DMS 273 (cell line): ENCODE measurements around the gene GTF2A2.
"Not testable (repeated sequence)": the region's sequence is repeated elsewhere in the genome, so short reads cannot be mapped to it uniquely, and the experiment has no call there.

Experiments
- DNase-seq: peaks from one replicate; lab custom pipeline; 2025; ENCODE audit not compliant: unreplicated experiment; lab: John Stamatoyannopoulos, UW

GTF2A2 gene

GRCh38 chr15:59656897-59657634, at the start of gene GTF2A2:
Gene GTF2A2, minus strand, starts transcription at chr15:59657515. Its CDS starts 5,238 bp downstream, at chr15:59652277.
- peak; percentile 95 for DNase-seq

- DNase-seq: no peak
Observed at GRCh38 chr15:59703979-59704796, 46.9 kb upstream of the GTF2A2 start.

GRCh38 chr15:59702351-59702750, 45.0 kb upstream of the GTF2A2 start:
- no peak for DNase-seq

GRCh38 chr15:59701880-59702279, 44.6 kb upstream of the GTF2A2 start:
- no peak for DNase-seq

GRCh38 chr15:59699810-59700431, 42.6 kb upstream of the GTF2A2 start:
- DNase-seq: no peak

- not testable (repeated sequence) for DNase-seq
Observed at GRCh38 chr15:59698065-59698464, 40.8 kb upstream of the GTF2A2 start.

- DNase-seq: no peak
Observed at GRCh38 chr15:59696332-59696731, 39.0 kb upstream of the GTF2A2 start.

GRCh38 chr15:59694779-59695178, 37.5 kb upstream of the GTF2A2 start:
- no peak for DNase-seq

GRCh38 chr15:59691194-59691805, 34.0 kb upstream of the GTF2A2 start:
- DNase-seq: peak; percentile 54

- peak; percentile 68 for DNase-seq
Observed at GRCh38 chr15:59689626-59690236, 32.4 kb upstream of the GTF2A2 start.

GRCh38 chr15:59688782-59689625, 31.7 kb upstream of the GTF2A2 start, which contains the start of gene BNIP2:
Gene BNIP2, minus strand, starts transcription at chr15:59689320. Its CDS starts 6,863 bp downstream, at chr15:59682457.
- peak; percentile 97 for DNase-seq

GRCh38 chr15:59688423-59688781, 31.1 kb upstream of the GTF2A2 start:
- DNase-seq: peak; percentile 58

- DNase-seq: no peak
Observed at GRCh38 chr15:59687836-59688235, 30.5 kb upstream of the GTF2A2 start.

GRCh38 chr15:59686389-59686788, 29.1 kb upstream of the GTF2A2 start:
- no peak for DNase-seq

- DNase-seq: no peak
Observed at GRCh38 chr15:59685737-59686297, 28.5 kb upstream of the GTF2A2 start.

- no peak for DNase-seq
Observed at GRCh38 chr15:59680870-59681269, 23.6 kb upstream of the GTF2A2 start.

- no peak for DNase-seq
Observed at GRCh38 chr15:59680346-59680745, 23.0 kb upstream of the GTF2A2 start.

GRCh38 chr15:59678620-59679019, 21.3 kb upstream of the GTF2A2 start:
- DNase-seq: no peak

GRCh38 chr15:59678172-59678571, 20.9 kb upstream of the GTF2A2 start:
- no peak for DNase-seq

- no peak for DNase-seq
Observed at GRCh38 chr15:59676565-59676964, 19.2 kb upstream of the GTF2A2 start.
